Measurements from ENCODE around the gene ZNF829. TPM values are rescaled to one million over a fixed set of nuclear protein-coding genes. Genes with fewer than 3 reads are reported as not detected.

Gene ZNF829
- total and polyA plus RNA-seq, 2 donors (not counting 1 experiment from before 2014, with no cell fraction given): 1.5 to 9.6 TPM

DNA sequence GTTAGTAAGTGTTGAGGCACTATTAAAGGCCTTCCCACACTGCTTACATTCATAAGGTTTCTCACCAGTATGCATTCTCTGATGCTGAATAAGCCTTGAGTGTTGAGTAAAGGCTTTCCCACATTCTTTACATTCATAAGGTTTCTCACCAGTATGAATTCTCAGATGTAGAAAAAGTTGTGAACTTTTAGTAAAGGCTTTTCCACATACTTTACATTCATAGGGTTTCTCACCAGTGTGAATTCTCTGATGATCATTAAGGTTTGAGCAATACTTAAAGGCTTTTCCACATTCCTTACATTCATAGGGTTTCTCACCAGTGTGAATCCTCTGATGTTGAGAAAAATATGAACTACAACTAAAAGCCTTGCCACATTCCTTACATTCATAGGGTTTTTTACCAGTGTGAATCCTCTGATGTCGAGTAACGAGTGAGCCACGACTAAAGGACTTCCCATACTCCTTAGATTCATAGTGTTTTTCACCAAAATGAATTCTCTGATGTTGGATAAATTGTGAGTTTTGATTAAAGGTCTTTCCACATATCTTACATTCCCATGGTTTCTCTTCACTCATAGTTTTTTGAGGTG lies 24.2 kb downstream of the ZNF829 start:
- Histone ChIP-seq H3K9me3 (ENCODE audit: control extremely low read depth in 1 of 3, control insufficient read depth in 2 of 3, insufficient read depth in 1 of 3, low read length in 2 of 3) (peaks cover 39 to 91% (median 41%) of the 10 kb centered on the region in 3 donors), H4K20me1 (ENCODE audit: control insufficient read depth, insufficient read depth, low read length, poor library complexity, severe bottlenecking) (no peaks in the 10 kb centered on the region), H3K36me3 (replicated peaks in 1 of 2; ENCODE audit: control extremely low read depth in 1 of 2, control insufficient read depth in 1 of 2, extremely low read depth in 1 of 2, insufficient read depth in 2 of 2, low read length in 1 of 2) (peaks cover 27 to 44% of the 10 kb centered on the region in 2 experiments), H3K27me3 (replicated peaks in 1 of 4; ENCODE audit: control extremely low read depth in 1 of 4, control insufficient read depth in 3 of 4, insufficient read depth in 4 of 4, low read length in 3 of 4) (no peaks in the 10 kb centered on the region), H3K79me2 (ENCODE audit: control insufficient read depth, insufficient read depth, low read length) (no peaks in the 10 kb centered on the region), H3K9ac (ENCODE audit: low read length) (no peak overlapping the region), H3K4me1 (ENCODE audit: control insufficient read depth in 2 of 2, insufficient read depth in 2 of 2, low read length in 2 of 2) (no peaks in the 10 kb centered on the region), H2AFZ (ENCODE audit: insufficient read depth, low read depth, low read length, poor library complexity, severe bottlenecking) (no peak overlapping the region), H3K4me2 (replicated peaks; ENCODE audit: low read depth, low read length, poor library complexity, severe bottlenecking) (no peak overlapping the region), H3K27ac (ENCODE audit: low read length in 2 of 2) (no peak overlapping the region), H3K4me3 (ENCODE audit: control extremely low read depth in 1 of 5, extremely low read depth in 1 of 5, insufficient read depth in 1 of 5, low read depth in 2 of 5, low read length in 4 of 5) (peak overlapping the region in 1 of 5 experiments; percentile 13)
- WGBS (ENCODE audit: insufficient coverage): no CpG with 5 or more reads among the region's 3 CpGs
- no peak for ATAC-seq (ENCODE audit: low read depth)
- POLR2A ChIA-PET: no interaction called here
- H3K9me3 Mint-ChIP-seq (ENCODE audit: insufficient read depth): peaks cover 32% of the 10 kb centered on the region
- no peak overlapping the region for H3K27ac Mint-ChIP-seq
- CTCF ChIA-PET: no interaction called here
- no peak overlapping the region for H3K4me3 Mint-ChIP-seq
- no peaks in the 10 kb centered on the region for H3K27me3 Mint-ChIP-seq
- DNase-seq: no peak
- TF ChIP-seq, protein P1, sequence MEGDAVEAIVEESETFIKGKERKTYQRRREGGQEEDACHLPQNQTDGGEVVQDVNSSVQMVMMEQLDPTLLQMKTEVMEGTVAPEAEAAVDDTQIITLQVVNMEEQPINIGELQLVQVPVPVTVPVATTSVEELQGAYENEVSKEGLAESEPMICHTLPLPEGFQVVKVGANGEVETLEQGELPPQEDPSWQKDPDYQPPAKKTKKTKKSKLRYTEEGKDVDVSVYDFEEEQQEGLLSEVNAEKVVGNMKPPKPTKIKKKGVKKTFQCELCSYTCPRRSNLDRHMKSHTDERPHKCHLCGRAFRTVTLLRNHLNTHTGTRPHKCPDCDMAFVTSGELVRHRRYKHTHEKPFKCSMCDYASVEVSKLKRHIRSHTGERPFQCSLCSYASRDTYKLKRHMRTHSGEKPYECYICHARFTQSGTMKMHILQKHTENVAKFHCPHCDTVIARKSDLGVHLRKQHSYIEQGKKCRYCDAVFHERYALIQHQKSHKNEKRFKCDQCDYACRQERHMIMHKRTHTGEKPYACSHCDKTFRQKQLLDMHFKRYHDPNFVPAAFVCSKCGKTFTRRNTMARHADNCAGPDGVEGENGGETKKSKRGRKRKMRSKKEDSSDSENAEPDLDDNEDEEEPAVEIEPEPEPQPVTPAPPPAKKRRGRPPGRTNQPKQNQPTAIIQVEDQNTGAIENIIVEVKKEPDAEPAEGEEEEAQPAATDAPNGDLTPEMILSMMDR (IDR thresholded peaks at IDR 0.05): no peak
- TF ChIP-seq EZH2 (IDR thresholded peaks at IDR 0.05; ENCODE audit: borderline replicate concordance, insufficient read depth, low read depth, low read length, poor library complexity, severe bottlenecking): no peak
- no peaks in the 10 kb centered on the region for H3K4me1 Mint-ChIP-seq
- intact Hi-C loops (cut with micrococcal nuclease): no loop called here
